IPS-15b (cell line): Measurements from ENCODE around the gene SCFD2.

Experiments
- H3K27me3 ChIP-seq: one replicate; pipeline ENCODE4 v1.6.1; 2013; ENCODE audit warnings: low read length; ENCODE audit not compliant: control insufficient read depth, insufficient read depth
- H3K36me3 ChIP-seq: one replicate; pipeline ENCODE4 v1.6.1; 2013; ENCODE audit warnings: low read length; ENCODE audit not compliant: control insufficient read depth, insufficient read depth
- H3K4me1 ChIP-seq: one replicate; pipeline ENCODE4 v1.6.1; 2013; ENCODE audit warnings: mild to moderate bottlenecking, low read length; ENCODE audit not compliant: control insufficient read depth, insufficient read depth
- H3K4me3 ChIP-seq: one replicate; pipeline ENCODE4 v1.5.1; 2013; ENCODE audit warnings: low read depth, low read length
- H3K9ac ChIP-seq: one replicate; pipeline ENCODE4 v1.6.1; 2013; ENCODE audit warnings: low read depth, mild to moderate bottlenecking, low read length
- H3K9me3 ChIP-seq: one replicate; pipeline ENCODE4 v1.6.1; 2013; ENCODE audit warnings: mild to moderate bottlenecking, low read length; ENCODE audit not compliant: control insufficient read depth, insufficient read depth

Gene SCFD2

GRCh38 chr4:53113431-53114225, 252.2 kb downstream of the SCFD2 start:
- Histone ChIP-seq H3K27me3 (no peaks in the 10 kb centered on the region), H3K9ac (no peak overlapping the region)

GRCh38 chr4:53105313-53105712, 260.5 kb downstream of the SCFD2 start:
- peaks cover 3% of the 10 kb centered on the region for H3K4me1 ChIP-seq
- H3K9me3 ChIP-seq, result no peaks in the 10 kb centered on the region
- H3K9ac ChIP-seq, result no peak overlapping the region
- H3K27me3 ChIP-seq, result no peaks in the 10 kb centered on the region
- no peak overlapping the region for H3K4me3 ChIP-seq
- H3K36me3 ChIP-seq, result no peaks in the 10 kb centered on the region

More at GRCh38 chr4:53113431-53114225, 252.2 kb downstream of the SCFD2 start:
- Histone ChIP-seq H3K4me1 (no peaks in the 10 kb centered on the region), H3K4me3 (no peak overlapping the region), H3K9me3 (no peaks in the 10 kb centered on the region), H3K36me3 (no peaks in the 10 kb centered on the region)

GRCh38 chr4:53103481-53103880, 262.4 kb downstream of the SCFD2 start:
- no peaks in the 10 kb centered on the region for H3K9me3 ChIP-seq
- H3K4me3 ChIP-seq, result no peak overlapping the region
- H3K9ac ChIP-seq, result no peak overlapping the region
- peaks cover 3% of the 10 kb centered on the region for H3K4me1 ChIP-seq
- no peaks in the 10 kb centered on the region for H3K27me3 ChIP-seq
- H3K36me3 ChIP-seq, result no peaks in the 10 kb centered on the region

GRCh38 chr4:53101191-53101581, 264.7 kb downstream of the SCFD2 start:
- no peak overlapping the region for H3K4me3 ChIP-seq
- H3K4me1 ChIP-seq, result peaks cover 3% of the 10 kb centered on the region
- no peaks in the 10 kb centered on the region for H3K9me3 ChIP-seq
- no peaks in the 10 kb centered on the region for H3K36me3 ChIP-seq
- H3K9ac ChIP-seq, result no peak overlapping the region
- no peaks in the 10 kb centered on the region for H3K27me3 ChIP-seq

- Histone ChIP-seq H3K27me3 (no peaks in the 10 kb centered on the region), H3K4me1 (peaks cover 3% of the 10 kb centered on the region), H3K4me3 (no peak overlapping the region), H3K9me3 (no peaks in the 10 kb centered on the region), H3K36me3 (no peaks in the 10 kb centered on the region), H3K9ac (no peak overlapping the region)
Measured at GRCh38 chr4:53100501-53101190, 265.2 kb downstream of the SCFD2 start.

GRCh38 chr4:53098681-53099121, 267.2 kb downstream of the SCFD2 start:
- Histone ChIP-seq H3K4me3 (no peak overlapping the region), H3K9me3 (no peaks in the 10 kb centered on the region), H3K9ac (no peak overlapping the region), H3K36me3 (no peaks in the 10 kb centered on the region), H3K4me1 (no peaks in the 10 kb centered on the region), H3K27me3 (no peaks in the 10 kb centered on the region)

GRCh38 chr4:53094040-53094439, 271.8 kb downstream of the SCFD2 start:
- Histone ChIP-seq H3K4me1 (no peaks in the 10 kb centered on the region), H3K27me3 (no peaks in the 10 kb centered on the region), H3K9me3 (no peaks in the 10 kb centered on the region), H3K4me3 (no peak overlapping the region), H3K36me3 (no peaks in the 10 kb centered on the region), H3K9ac (no peak overlapping the region)

GRCh38 chr4:53089936-53090729, 275.7 kb downstream of the SCFD2 start:
- no peaks in the 10 kb centered on the region for H3K27me3 ChIP-seq
- H3K36me3 ChIP-seq, result no peaks in the 10 kb centered on the region
- no peak overlapping the region for H3K9ac ChIP-seq
- H3K4me1 ChIP-seq, result no peaks in the 10 kb centered on the region
- no peaks in the 10 kb centered on the region for H3K9me3 ChIP-seq
- H3K4me3 ChIP-seq, result no peak overlapping the region

GRCh38 chr4:53088152-53088551, 277.7 kb downstream of the SCFD2 start:
- H3K27me3 ChIP-seq, result no peaks in the 10 kb centered on the region
- no peak overlapping the region for H3K9ac ChIP-seq
- no peaks in the 10 kb centered on the region for H3K9me3 ChIP-seq
- H3K36me3 ChIP-seq, result no peaks in the 10 kb centered on the region
- no peak overlapping the region for H3K4me3 ChIP-seq
- H3K4me1 ChIP-seq, result no peaks in the 10 kb centered on the region

GRCh38 chr4:53076374-53076958, 289.4 kb downstream of the SCFD2 start:
- H3K9ac ChIP-seq, result no peak overlapping the region
- H3K27me3 ChIP-seq, result no peaks in the 10 kb centered on the region
- H3K4me1 ChIP-seq, result no peaks in the 10 kb centered on the region
- no peaks in the 10 kb centered on the region for H3K36me3 ChIP-seq
- no peak overlapping the region for H3K4me3 ChIP-seq
- no peaks in the 10 kb centered on the region for H3K9me3 ChIP-seq

- Histone ChIP-seq H3K36me3 (no peaks in the 10 kb centered on the region), H3K4me3 (no peak overlapping the region), H3K9me3 (no peaks in the 10 kb centered on the region), H3K4me1 (no peaks in the 10 kb centered on the region), H3K9ac (no peak overlapping the region), H3K27me3 (no peaks in the 10 kb centered on the region)
Measured at GRCh38 chr4:53075162-53075785, 290.6 kb downstream of the SCFD2 start.
